ENCODE results near the gene COPS6. TPM values are rescaled to one million over a fixed set of nuclear protein-coding genes. Genes with fewer than 3 reads are reported as not detected.
A peak's percentile ranks its signal among the peaks of the same experiment; 100 is the strongest.

Gene COPS6
- total RNA-seq, 4 donors from 2014 or later = 32.5 to 71.5 (median 39.9) TPM

GRCh38 chr7:100049441-100050291 is 39.1 kb upstream of the COPS6 start, which contains the start of gene ZSCAN21:
ZSCAN21 (plus strand) TSS chr7:100049774; CDS start chr7:100057007, 7,233 bp downstream.
- H3K27ac ChIP-seq = peak within 1 kb of the TSS; percentile 89 to 96 (median 96)
- WGBS, 2 donors = 0 to 1% methylated on average over 16 to 39 of the region's 47 CpGs
- TF ChIP-seq POLR2A (IDR thresholded peaks at IDR 0.05) (peak in 1 of 2 donors; percentile 67), CTCF (IDR thresholded peaks at IDR 0.05) (peak in 2 of 6 experiments; percentile 14 to 25)

GRCh38 chr7:100051611-100052010 is 37.2 kb upstream of the COPS6 start:
- intact Hi-C loops (cut with DNase I) = no loop called here
- WGBS, 2 donors = 81 to 99% methylated on average over 3 of the region's 3 CpGs
- no peak for DNase-seq
- H3K27me3 ChIP-seq = no peaks in the 10 kb centered on the region
- no peaks in the 10 kb centered on the region for H3K36me3 ChIP-seq
- H3K27ac ChIP-seq = no peak overlapping the region
- TF ChIP-seq POLR2A (IDR thresholded peaks at IDR 0.05) = no peak
- TF ChIP-seq CTCF (IDR thresholded peaks at IDR 0.05) = no peak
- no peaks in the 10 kb centered on the region for H3K9me3 ChIP-seq
- H3K4me3 ChIP-seq (replicated peaks in 1 of 3) = no peak overlapping the region
- H3K4me1 ChIP-seq = peaks cover 4 to 12% of the 10 kb centered on the region in 2 donors

More at GRCh38 chr7:100049441-100050291, 39.1 kb upstream of the COPS6 start, which contains the start of gene ZSCAN21:
- Histone ChIP-seq H3K27me3 (no peaks in the 10 kb centered on the region), H3K4me3 (replicated peaks in 1 of 3) (peak within 1 kb of the TSS; percentile 50 to 56 (median 52)), H3K9me3 (no peaks in the 10 kb centered on the region), H3K36me3 (no peaks in the 10 kb centered on the region), H3K4me1 (peaks cover 4 to 12% of the 10 kb centered on the region in 2 donors)
- intact Hi-C loops (cut with DNase I) = loop anchor here (5.0 kb wide), 1 partner anchor 48 kb away; no protein-coding TSS in a partner anchor
- peak; percentile 79 to 80 for DNase-seq

GRCh38 chr7:100053215-100053614 is 35.6 kb upstream of the COPS6 start:
- Histone ChIP-seq H3K4me3 (replicated peaks in 1 of 3) (no peak overlapping the region), H3K4me1 (peaks cover 4 to 12% of the 10 kb centered on the region in 2 donors), H3K9me3 (no peaks in the 10 kb centered on the region), H3K27ac (no peak overlapping the region), H3K36me3 (peaks cover 12 to 13% of the 10 kb centered on the region in 2 donors), H3K27me3 (no peaks in the 10 kb centered on the region)
- WGBS, 2 donors = 79 to 88% methylated on average over 3 of the region's 3 CpGs
- intact Hi-C loops (cut with DNase I) = no loop called here
- peak in 1 of 2 donors; percentile 5 for DNase-seq
- TF ChIP-seq POLR2A (IDR thresholded peaks at IDR 0.05) = no peak
- TF ChIP-seq CTCF (IDR thresholded peaks at IDR 0.05) = peak in 2 of 6 experiments; percentile 13 to 23

GRCh38 chr7:100057006-100057405 is 31.8 kb upstream of the COPS6 start:
- DNase-seq = no peak
- 90 to 92% methylated on average over 8 to 10 of the region's 10 CpGs for WGBS, 2 donors
- no peak for TF ChIP-seq POLR2A (IDR thresholded peaks at IDR 0.05)
- TF ChIP-seq CTCF (IDR thresholded peaks at IDR 0.05) = no peak
- H3K4me3 ChIP-seq (replicated peaks in 1 of 3) = no peak overlapping the region
- no peaks in the 10 kb centered on the region for H3K9me3 ChIP-seq
- H3K4me1 ChIP-seq = no peaks in the 10 kb centered on the region
- H3K27me3 ChIP-seq = no peaks in the 10 kb centered on the region
- H3K36me3 ChIP-seq = peaks cover 17 to 19% of the 10 kb centered on the region in 2 donors
- intact Hi-C loops (cut with DNase I) = no loop called here
- no peak overlapping the region for H3K27ac ChIP-seq

- no peak for DNase-seq
- 91 to 92% methylated on average over 5 of the region's 5 CpGs for whole genome bisulfite sequencing, 2 donors
Observed at GRCh38 chr7:100059251-100059739, 29.5 kb upstream of the COPS6 start.

More at GRCh38 chr7:100059251-100059739, 29.5 kb upstream of the COPS6 start:
- Histone ChIP-seq H3K4me1 (no peaks in the 10 kb centered on the region), H3K27ac (no peak overlapping the region), H3K36me3 (peaks cover 23 to 25% of the 10 kb centered on the region in 2 donors), H3K4me3 (replicated peaks in 1 of 3) (no peak overlapping the region), H3K9me3 (no peaks in the 10 kb centered on the region), H3K27me3 (no peaks in the 10 kb centered on the region)
- TF ChIP-seq POLR2A (IDR thresholded peaks at IDR 0.05) = no peak
- no peak for TF ChIP-seq CTCF (IDR thresholded peaks at IDR 0.05)
- intact Hi-C loops (cut with DNase I) = no loop called here

Measured in thyroid gland (tissue), 4 donors.